HG02678 (cell line): ENCODE data around the gene CCDC12.
"Not testable (repeated sequence)": the region's sequence is repeated elsewhere in the genome, so short reads cannot be mapped to it uniquely, and the experiment has no call there.

Experiments used
- ATAC-seq: cut with Tn5 transposase; IDR thresholded peaks from one replicate; pipeline ENCODE4 v1.9.1; 2021; ENCODE audit warnings: mild to moderate bottlenecking, moderate library complexity; ENCODE audit not compliant: unreplicated experiment

CCDC12 gene

DNA sequence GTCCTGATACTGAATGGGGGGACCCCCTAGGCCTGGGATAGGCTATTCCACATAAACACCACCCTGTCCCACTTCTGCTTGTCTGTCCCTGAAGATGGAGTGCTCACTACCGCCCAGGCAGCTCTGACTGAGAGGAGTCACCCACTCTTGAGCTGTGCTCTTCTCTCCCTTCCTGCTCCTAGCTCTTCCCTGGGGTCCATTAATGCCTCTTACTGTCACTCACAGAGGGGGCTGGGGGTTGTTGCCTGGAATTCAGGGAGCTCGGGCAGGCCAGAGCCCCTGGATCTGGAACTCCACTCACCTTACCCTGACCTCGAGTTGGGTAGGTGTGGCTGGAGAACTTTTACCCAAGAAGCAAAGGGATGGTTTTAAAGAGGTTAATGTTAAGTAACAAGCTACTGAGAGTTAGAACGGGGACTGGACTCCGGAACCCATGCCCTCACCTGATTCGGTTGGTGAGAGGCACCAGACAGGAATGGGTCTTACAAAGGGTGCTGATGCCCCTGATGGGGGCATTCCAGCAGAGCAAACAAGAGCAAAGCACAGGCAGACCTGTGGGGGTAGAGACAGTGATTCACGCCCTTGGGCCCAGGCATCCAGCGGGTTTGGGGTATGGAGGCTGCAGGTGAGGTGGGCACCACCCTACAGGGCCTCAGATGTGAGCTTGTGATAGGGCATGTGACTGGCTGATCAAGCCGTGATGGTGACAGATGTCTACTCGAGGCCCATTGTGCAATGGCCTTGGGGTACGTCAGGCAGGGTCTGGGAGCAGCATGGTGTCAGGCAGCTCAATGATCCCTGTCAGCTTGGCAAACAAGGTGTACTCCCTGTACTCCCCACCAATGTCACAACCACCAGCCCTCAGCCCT is 8.3 kb upstream of the CCDC12 start:
- ATAC-seq, result no peak

DNA sequence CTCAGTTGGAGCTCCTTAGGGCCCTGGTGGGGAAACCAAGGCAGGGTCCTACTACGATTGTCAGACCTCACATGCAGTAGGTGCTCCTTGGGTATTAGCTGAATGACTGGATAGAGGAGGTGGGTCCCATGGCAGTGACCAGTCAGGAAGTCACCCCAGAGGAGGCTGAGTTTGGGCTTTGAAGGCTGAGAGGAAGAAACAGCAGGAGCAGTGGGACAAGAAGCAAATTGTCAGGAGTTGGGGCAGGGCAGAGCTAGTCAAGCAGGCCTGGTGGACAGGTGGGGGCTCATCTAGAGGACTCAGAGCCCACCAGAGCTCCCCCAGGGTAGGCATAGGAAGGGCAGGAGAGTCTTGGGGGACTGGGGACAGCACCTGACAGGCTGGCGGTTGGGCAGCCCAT is 6.0 kb upstream of the CCDC12 start:
- no peak for ATAC-seq

DNA sequence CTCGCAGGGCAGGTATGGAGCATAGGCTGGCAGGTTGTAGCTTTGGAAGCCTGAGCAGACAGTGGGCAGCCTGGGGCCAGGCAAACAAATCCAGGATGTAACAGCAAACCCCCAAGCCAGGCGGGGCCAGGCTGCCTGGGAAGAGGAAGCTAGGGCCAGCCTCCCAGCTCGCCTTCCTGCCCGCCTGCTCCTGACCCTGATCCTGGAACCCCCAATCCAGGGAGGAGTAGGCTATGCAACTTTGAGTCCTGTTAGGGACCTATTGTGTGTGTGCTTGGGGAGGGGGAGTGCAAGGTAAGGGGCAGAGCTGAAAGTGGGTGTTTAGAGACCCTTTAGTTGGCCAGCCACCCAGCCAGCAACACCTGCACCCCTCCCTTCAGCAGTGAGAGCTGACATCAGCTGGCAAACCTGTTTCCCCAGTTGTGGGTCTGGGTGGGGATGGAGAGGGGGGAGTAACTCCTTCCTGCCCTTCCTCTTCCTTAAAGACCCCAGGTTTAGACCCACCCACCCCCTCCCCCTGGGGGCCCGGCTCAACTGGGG is 5.5 kb upstream of the CCDC12 start:
- ATAC-seq, result no peak

DNA sequence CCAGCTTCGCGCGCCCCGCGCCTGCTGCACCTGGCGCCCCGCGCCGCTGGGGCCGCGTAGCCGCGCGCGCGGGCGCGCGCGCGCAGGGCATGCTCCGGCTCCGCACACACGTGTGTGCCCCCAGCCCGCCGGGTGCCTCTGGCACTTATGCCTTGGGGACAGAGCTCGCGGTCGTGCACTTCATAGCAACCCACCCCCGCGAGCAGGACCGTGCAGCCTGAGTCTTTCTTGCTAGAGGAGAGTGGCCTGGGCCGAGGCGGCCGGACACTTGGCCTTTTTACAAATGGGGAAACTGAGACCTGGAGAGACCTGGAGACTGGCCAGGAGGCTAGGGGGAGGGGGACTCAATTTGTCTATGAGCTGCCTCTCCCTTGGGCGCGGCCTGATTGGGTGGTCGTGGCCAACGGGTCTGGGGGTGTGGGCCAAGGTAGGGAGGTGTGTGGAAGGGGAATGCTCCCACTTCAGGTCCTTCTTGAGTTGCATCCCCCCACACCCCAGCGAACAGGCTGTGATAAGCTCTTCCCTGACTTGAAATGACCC is 3.5 kb upstream of the CCDC12 start:
- peak; percentile 5 for ATAC-seq

DNA sequence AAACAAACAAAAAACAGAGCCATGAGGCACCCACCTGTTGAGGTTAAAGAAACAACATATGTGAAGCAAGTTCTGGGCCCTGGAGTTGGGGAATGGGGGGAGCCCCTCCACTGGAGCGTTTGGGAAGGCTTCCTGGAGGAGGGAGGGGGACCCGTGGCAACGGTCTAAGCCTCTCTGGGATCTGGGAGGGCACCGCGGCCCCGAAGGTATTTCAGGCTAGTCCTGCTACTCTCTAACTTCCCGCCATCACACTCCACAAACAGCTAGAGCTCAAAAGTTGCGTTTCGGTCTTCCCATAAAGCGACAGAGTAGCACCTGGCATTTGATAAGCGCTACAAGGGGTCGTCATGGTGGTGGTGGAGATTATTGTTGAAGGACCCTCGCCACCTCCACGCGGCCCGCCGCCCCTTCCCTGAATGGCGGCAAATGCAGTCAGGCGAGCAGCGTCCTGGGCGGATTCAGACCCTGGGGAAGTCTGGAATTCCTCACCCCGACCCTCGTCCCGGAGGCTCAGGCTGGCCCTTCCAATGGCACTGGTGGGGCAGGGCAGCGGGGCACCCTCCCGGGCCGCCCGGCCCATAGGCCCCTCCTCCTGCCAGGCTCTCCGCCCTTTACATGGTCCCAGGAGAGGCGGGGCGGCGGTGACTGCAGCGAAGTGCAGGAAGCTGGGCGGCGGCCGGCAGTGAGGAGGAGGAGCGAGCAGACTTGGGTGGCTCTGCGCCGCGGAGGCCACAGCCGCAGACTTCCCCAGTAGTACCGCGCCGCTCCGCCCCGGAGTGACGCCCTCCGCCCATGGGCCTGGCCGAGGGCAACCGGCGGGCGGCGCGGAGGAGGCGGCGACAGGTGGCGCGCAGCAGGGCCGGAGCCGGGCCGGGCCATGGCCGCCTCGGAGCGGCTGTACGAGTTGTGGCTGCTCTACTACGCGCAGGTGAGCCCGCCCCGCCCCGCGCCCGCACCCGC is 2.7 kb upstream of the CCDC12 start, which contains the start of gene NBEAL2:
Gene NBEAL2, plus strand, starts transcription at position 682 of the 960 bp plus-strand sequence. Its CDS starts 196 bp downstream, at position 878.
- ATAC-seq, result peak; percentile 73

DNA sequence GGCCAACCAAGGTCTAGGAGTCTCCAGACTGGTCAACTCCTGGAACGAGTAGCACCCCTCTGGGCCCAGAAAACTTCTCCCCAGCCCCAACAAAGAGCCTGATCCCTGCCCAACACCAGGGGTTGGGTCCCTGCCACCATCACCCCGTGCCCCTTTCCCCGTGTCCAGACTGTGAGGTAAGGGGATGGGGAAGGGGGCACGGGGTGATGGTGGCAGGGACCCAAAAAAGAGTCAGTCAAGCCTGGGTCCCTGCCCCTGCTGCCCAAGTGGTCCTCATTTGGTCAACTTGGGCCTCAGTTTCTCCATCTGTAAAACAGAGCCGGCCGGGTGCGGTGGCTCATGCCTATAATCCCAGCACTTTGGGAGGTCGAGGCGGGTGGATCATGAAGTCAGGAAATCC is 1.8 kb upstream of the CCDC12 start:
- no peak for ATAC-seq

DNA sequence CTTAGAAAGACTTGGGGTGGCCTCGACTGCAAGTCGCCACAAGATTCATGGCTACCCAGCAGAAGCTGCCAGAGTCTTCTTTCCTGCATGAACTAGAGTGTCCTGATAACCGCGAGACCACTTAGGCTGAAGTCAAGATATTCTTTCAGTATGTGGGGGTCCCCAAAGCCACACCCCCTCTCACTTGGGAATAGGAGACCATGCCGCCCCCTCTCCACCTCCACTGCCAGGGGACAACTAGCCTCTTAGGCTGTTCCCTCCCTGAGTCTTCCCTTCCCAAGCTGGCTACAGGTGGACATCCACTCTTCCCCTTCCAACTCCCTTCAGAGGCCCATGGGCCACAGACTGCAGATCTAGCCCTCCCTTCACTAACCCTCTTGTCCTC is 1.3 kb upstream of the CCDC12 start:
- no peak for ATAC-seq

DNA sequence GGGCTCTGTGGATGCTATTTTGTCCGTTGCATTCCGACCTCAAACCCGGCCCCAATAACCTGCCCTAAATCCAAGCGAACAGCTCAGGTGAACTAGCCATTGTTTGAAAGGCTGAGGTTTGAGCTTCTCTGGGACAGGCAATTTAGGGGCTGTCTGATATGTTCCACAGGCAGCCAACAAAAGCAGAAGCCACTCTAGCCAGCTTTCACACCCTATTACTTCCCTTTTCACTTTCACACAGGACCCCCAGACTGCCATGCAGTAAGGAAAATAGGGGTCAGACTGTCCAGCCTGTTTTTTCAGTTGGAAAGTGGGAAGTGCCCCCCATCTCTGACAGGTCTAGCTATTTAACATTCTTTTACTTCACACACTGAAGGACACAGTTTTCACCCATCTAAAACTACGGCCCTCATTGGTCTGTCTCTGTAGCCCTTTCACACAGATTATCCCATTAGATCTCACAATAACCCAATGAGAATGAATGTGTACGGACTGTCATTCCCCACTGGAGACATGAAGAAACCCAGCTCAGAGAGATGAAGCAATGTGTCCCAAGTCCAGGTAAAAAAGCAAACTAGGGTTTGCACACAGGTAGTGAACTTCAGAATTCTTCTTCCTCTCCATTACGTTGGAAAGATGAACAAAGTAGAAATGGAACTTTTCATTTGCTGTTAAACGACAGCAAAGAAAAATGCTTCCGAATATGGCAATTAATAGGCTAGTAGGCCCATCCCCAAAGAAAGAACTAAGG is 1.9 kb downstream of the CCDC12 start:
- no peak for ATAC-seq

DNA sequence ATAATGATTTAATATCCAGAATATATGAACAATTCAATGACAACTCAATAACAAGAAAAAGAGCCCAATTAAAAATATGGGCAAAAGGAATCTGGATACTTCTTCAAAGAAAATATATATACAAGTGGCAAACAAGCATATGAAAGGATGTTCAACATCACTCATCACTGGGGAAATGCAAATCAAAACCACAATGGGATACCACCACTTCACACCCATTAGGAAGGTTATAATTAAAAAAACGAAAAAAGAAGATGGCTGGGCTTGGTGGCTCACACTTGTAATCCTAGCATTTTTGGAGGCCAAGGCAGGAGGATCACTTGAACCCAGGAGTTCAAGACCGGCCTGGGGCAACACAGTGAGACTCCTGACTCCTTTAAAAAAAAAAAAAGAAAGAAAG is 4.1 kb downstream of the CCDC12 start:
- ATAC-seq, result no peak

DNA sequence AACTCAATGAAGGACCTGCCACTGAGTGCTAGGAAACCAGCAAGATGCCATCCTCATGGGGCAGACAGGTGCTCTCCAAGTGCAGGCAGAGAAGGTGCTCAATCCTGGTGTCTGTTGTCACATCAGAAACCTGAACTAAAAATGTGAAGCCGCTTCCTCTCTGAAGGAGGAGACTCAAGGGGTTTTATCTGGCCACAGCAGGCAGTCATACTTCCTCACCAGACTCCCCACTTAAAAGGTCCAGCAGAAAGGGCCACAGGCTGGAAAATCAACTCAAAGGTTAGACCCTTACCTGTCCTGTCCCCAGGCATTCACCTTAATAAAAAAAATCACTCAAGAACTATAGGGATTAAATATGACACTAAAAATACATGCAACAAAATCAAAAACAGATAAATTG is 4.8 kb downstream of the CCDC12 start:
- ATAC-seq, result no peak

DNA sequence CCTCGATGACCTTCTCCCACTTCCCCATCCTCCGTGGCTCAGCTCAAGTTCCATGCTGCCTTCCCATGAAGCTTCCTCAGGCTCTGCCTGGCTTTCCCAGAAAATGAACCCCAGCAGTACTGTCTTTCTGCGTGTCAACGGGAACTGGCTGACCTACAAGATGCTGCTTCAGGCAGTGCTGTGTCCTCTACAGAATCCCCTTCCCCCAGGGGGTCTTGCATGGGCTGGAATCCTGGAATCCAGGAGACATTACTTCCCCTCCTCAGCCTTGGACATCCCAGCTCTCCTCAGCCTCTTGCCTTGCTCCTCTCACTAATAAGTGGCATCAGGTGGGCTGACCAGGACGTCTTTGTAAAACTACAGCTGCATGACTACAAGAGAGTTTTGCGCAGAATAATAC is 5.4 kb downstream of the CCDC12 start:
- no peak for ATAC-seq

DNA sequence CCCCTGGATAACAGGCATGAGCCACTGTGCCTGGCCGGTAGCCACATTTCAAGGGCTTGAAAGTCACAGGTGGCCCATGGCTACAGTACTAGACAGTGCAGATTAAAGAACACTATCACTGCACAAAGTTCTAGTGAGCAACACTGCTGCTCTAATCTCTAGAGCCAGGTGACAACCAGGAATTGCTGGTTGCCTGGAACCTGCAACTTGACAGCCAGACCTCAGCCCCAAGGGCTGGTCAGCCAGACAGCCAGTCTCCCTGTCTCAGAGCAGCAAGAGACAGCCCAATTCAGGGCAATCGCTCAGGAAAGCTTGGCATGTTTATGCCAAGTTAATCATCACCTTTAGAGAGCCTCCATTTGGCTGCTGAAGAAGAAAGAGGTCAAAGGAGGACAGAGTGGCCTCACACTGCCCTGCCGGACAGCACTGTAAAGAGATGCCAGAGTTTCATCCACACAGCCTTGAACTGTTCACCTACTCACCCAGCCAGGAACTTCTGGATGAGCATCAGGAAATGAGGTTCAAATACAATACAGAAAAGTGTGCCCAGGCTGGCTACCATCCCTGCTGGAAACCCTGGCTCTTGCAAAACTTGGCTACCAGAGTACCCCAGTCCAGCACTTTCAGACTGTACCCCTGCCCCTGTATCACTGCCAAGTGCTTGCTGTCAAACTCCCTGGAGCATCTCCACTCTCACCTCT is 6.0 kb downstream of the CCDC12 start:
- ATAC-seq, result no peak

DNA sequence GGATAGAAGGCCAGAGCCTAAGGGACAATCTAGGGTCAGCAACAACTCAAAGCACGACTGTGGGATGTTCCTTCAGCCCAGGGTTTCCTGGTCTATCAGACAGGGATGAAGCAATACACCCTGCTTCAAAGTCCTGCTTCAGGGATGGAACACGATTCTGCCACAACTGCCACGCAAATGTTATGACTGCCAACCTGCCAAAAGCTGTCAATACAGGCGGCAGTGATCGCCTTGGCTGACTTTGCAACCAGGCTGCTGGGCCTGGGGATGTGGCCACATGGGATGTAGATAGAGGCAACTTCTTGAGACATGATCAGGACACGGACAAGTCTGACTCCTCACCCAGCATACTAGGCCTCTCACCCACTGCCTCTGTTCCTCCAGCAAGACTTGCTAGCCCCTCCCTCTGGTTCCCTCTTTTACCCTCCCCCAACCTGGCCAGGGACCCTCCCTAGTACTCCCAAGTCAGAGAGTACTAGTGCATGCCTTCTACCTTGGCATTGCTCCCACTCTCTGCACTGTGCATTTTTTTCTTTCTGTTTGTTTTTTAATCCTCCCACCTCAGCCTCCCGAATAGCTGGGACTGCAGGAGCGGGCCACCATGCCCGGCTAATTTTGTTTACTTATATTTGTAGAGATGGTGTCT is 7.6 kb downstream of the CCDC12 start:
- no peak for ATAC-seq

DNA sequence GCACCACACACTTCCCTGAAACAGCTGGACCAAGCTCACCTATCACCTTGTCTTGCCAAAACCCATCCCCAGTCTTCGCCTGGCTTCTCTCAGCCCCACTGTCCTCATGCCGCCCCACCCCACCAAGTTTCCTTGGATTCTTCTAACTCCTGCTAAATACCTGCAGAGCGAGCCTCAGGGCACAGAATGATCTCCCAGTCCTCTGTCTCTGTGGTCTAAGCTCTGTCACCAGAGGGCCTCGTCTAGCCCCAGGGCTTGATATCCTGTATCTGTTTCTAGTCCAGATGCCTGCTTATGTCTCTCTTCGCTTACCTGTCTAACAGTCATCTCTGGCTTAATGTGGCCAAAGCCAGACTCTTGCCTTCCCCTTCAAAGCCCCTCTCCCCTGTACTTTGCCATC is 9.7 kb downstream of the CCDC12 start:
- no peak for ATAC-seq

DNA sequence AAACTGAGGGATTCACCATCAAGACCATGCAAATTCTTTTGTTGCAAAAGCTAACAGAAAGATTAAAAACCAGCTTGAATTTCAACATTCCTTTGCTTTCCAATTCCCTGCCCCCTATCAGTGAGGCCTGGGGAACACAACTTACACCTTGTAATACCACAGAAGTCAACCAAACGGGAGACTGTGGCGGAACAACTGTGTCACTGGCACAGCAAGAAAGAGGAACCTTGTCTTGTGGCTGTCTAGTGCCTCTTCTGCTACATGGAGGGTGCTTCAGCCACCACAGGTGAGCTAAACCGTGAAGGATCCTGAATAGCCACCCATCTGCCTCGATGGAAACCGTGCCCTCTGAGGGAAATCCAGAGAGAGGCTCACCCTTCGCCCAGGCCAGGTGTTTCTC is 11.4 kb downstream of the CCDC12 start:
- no peak for ATAC-seq

DNA sequence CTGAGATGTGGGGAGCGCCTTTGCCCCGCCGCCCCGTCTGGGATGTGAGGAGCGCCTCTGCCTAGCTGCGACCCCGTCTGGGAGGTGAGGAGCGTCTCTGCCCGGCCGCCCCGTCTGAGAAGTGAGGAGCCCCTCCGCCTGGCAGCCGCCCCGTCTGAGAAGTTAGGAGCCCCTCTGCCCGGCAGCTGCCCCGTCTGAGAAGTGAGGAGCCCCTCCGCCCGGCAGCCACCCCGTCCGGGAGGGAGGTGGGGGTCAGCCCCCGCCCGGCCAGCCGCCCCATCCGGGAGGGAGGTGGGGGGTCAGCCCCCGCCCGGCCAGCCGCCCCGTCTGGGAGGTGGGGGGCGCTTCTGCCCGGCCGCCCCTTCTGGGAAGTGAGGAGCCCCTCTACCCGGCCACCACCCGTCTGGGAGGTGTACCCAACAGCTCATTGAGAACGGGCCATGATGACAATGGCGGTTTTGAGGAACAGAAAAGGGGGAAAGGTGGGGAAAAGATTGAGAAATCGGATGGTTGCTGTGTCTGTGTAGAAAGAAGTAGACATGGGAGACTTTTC is 12.4 kb downstream of the CCDC12 start:
- ATAC-seq, result not testable (repeated sequence)

DNA sequence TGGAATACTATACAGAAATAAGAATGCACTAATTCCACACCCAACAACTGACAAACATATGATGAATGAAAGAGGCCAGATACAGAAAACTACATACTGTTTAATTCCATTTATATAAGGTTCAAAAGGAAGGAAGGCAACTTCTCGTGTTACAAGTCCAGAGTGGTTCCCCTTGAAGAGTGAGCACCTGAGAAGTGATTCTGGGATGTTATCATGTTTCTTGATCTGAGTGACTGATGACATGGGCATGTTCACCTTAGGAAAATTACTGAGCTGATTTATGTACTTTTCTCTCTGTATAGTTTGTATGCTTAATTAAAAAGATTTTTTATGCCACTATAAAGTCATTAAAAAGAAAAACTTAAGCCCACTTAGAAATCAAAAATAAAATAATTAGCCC is 13.6 kb downstream of the CCDC12 start:
- ATAC-seq, result no peak

DNA sequence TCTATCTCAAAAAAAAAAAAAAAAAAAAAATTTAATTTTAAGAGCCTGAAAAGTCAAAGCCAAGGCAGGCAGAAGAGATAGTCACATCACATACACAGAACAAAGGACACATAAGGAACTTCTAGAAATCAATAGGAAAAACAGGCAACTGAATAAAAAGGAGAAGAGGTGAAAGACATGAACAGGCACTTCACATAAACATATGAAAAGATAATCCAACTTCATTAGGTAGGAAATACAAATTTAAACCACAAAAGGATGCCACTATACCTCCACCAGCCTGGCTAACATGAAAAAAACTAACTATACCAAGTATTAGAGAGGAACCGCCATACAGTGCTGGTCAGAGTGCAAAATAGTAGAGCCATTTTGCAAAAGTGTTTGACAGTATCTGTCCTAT is 14.1 kb downstream of the CCDC12 start:
- ATAC-seq, result no peak

DNA sequence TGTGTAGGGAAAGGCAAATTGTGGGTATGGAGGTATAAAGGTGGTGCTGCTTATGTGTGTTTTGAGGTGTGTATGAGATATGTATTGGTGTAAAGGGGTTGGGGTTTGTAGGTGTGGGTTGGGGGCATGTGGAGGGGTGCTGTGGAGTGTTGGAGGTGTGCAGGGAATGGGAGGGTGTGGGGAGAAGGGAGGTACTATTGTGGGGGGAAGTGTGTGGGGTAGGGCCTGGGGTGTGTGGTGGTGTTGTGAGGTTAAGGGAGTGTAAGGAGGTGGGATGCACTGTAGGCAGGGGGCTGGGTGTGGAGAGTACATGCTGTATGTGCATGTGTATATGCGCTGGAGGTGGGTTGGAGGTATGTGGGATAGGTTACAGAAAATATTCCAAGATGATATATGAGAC is 15.7 kb downstream of the CCDC12 start:
- no peak for ATAC-seq
